Neuron (in vitro differentiated cells): Measurements from ENCODE around the gene CNGB1.

Experiments used
- H2AFZ ChIP-seq: one replicate; pipeline ENCODE4 v1.6.1; 2013; ENCODE audit warnings: low read depth, mild to moderate bottlenecking, inconsistent platforms, low read length, moderate library complexity
- H3K27me3 ChIP-seq: one replicate; pipeline ENCODE4 v1.6.1; 2013; ENCODE audit warnings: low read length; ENCODE audit not compliant: insufficient read depth
- H3K36me3 ChIP-seq: one replicate; pipeline ENCODE4 v1.6.1; 2013; ENCODE audit warnings: low read length; ENCODE audit not compliant: insufficient read depth
- H3K4me1 ChIP-seq: one replicate; pipeline ENCODE4 v1.6.1; 2013; ENCODE audit warnings: low read length; ENCODE audit not compliant: insufficient read depth
- H3K4me3 ChIP-seq: 2 replicates; pipeline ENCODE4 v1.5.1; 2013; ENCODE audit warnings: mild to moderate bottlenecking, low read length, moderate library complexity
- H3K9me3 ChIP-seq: one replicate; pipeline ENCODE4 v1.6.1; 2013; ENCODE audit warnings: low read length

The CNGB1 gene

DNA sequence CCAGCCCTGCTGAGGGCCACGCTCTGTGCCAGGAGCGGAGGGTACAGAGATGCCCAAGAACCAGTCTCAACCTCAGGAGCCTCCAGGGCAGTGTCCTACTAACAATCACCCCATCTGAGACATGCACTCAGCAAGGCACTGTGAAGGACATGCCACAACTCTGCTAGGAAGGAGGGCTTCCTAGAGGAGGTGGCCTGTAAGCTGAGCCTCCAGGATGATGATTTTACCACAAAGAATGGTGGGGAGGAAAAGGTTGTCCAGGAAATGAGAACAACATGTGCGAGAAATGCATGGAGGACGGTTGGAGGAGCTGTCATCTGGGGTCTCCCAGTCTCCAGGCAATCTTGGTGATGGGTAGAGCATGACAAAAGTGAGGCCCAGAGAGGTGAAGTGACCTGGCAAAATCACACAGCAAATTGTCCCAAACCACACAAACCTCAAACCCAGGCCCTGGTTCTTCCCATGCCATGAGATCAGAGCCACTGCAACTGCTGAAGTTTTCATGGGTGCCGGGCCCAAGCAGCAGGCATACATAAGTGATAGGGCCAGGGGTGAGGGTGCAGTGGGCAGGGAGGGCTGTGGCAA lies 30.5 kb downstream of the CNGB1 start:
- Histone ChIP-seq H3K4me3 (no peak overlapping the region), H3K9me3 (no peaks in the 10 kb centered on the region), H3K36me3 (no peaks in the 10 kb centered on the region), H3K27me3 (peaks cover 6% of the 10 kb centered on the region), H3K4me1 (no peaks in the 10 kb centered on the region), H2AFZ (no peak overlapping the region)

DNA sequence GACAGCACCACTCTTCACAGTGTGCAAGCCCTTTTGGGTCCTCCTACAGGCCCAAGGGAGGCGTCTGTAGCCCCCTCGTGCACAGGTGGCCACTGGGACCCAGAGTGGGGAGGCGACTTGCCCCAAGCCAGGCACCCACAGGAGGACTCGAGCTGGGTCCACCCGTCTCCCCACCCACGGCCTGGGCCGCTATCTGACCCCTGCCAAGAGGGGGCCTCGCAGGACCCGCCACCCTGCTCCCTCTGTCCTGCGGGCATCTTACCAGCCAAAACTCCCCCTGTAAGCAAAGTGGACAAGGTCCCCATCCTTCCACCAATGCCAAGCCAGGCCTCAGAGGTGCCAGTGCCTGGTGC lies 31.1 kb downstream of the CNGB1 start:
- Histone ChIP-seq H3K4me3 (no peak overlapping the region), H3K36me3 (no peaks in the 10 kb centered on the region), H2AFZ (no peak overlapping the region), H3K9me3 (no peaks in the 10 kb centered on the region), H3K4me1 (no peaks in the 10 kb centered on the region), H3K27me3 (peaks cover 6% of the 10 kb centered on the region)

DNA sequence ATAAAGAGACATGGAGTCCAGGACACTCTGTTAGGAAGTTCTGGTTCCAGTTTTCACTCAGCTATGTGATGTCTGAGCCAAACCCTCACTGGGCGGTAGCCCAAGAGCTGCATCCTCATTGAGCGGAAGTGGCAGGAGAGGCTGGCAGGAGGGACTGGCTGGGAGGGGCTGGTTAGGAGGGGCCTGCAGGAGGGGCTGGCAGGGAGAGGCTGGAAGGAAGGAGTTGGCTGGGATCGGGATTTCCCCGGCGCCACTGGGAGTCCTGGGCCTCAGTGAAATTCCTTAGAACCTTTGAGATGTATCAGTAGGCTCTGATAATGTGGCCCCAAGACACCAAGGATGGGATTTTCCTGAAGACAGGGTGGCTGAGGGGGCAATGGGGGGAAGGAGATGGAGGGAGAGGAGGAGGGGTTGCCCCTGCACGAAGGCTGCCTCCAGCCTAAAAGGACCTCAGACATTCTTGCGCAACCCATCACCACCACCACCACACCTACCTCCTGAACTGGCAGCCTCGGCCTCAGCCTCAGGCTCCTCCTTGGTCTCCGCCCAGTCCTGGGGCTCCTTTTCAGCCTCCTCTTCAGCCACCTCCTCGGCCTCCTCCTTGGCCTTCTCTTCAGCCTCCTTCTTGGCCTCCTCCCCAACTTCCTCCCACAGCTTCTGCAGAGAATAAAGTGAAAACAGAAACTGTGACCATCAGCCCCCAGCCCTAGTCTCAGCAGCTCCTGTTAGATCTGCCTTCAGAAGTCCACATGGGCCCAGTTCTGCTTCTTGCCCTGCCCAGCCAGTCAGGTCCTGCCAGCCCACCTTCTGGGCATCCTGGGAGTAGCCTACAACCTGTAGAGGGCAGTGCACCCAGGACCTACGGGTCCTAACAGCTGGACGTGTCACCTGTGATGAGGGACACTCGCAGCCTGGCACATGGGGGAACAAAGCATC lies 31.7 kb downstream of the CNGB1 start:
- peaks cover 6% of the 10 kb centered on the region for H3K27me3 ChIP-seq
- no peaks in the 10 kb centered on the region for H3K36me3 ChIP-seq
- H3K4me3 ChIP-seq = no peak overlapping the region
- no peaks in the 10 kb centered on the region for H3K4me1 ChIP-seq
- no peaks in the 10 kb centered on the region for H3K9me3 ChIP-seq
- no peak overlapping the region for H2AFZ ChIP-seq

DNA sequence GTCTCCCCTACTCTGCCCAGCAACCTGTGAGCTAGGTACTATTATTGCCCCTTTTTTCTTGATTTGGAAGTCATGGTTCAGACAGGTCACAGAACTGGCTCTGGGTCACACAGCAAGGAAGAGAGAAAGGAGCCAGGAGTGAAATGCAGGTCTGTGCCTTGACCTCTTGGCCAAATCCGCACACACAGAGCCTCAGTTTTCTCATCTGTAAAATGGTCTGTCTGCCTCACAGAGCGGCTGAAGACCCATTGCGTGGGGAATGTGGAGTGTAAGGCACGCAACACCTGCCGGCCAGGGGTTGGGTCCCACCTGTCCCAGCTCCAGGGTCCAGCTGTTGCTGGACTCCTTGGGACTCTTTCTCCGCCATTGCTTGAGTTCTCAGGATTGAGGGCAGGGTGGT lies 32.4 kb downstream of the CNGB1 start:
- Histone ChIP-seq H3K4me1 (no peaks in the 10 kb centered on the region), H3K27me3 (peaks cover 6% of the 10 kb centered on the region), H3K9me3 (no peaks in the 10 kb centered on the region), H3K4me3 (no peak overlapping the region), H2AFZ (no peak overlapping the region), H3K36me3 (no peaks in the 10 kb centered on the region)

DNA sequence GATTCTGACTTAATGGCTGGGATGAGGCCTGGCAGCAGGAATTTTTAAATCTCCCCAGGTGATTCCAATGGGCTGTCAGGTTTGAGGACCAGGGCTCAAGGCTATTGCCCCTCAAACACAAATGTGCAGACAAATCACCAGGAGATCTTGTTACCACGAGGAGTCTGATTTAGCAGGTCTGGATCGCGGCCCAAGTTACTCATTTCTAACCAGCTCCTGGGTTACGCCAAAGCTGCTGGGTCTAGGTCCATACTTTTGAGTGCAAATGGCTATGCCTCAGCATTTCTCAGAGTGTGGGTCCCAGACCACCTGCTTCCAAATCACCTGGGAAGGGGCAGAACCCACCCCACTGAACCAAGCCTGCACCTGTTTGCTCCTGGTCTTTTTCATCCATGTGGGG lies 33.1 kb downstream of the CNGB1 start:
- no peak overlapping the region for H2AFZ ChIP-seq
- H3K9me3 ChIP-seq = no peaks in the 10 kb centered on the region
- peaks cover 6% of the 10 kb centered on the region for H3K27me3 ChIP-seq
- no peaks in the 10 kb centered on the region for H3K4me1 ChIP-seq
- H3K36me3 ChIP-seq = no peaks in the 10 kb centered on the region
- no peak overlapping the region for H3K4me3 ChIP-seq

DNA sequence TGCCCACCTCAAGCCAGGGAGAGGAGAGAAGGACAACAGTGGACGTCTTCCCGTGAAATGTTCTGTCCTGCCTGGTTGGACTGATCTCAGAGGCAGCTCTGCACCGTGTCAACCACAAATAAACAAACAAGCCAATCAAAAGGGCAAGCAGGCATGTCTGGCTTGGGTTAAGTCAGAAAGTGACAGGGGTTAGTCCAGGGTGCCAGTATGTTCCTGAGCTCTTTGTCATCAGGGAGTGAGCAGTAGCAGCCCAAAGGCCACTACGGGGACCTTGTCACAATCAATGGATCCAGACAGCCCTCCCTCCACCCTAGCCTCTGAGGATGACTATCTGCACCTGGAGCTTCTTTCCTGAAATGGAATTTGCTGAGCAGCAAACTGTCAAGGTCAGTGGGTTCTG lies 35.0 kb downstream of the CNGB1 start:
- Histone ChIP-seq H3K4me1 (no peaks in the 10 kb centered on the region), H3K36me3 (no peaks in the 10 kb centered on the region), H2AFZ (no peak overlapping the region), H3K9me3 (no peaks in the 10 kb centered on the region), H3K27me3 (peaks cover 6% of the 10 kb centered on the region), H3K4me3 (no peak overlapping the region)

DNA sequence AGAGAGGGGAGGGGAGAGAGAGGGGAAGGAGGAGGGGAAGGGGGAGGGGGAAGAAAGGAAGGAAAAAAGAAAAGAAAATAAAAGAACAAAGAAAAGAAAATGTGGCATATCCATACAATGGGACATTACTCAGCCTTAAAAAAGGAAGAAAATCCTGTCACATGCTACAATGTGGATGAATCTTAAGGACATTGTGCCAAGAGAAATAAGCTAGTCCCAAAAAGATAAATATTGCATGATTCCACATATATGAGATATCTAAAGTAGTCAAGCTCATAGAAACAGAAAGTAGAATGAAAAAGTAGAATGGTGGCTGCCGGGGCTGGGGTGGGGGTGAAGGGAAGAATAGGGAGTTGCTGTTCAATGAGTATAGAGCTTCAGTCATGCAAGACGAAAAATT lies 40.4 kb downstream of the CNGB1 start:
- Histone ChIP-seq H3K27me3 (no peaks in the 10 kb centered on the region), H3K4me1 (no peaks in the 10 kb centered on the region), H3K9me3 (no peaks in the 10 kb centered on the region), H3K36me3 (no peaks in the 10 kb centered on the region), H2AFZ (no peak overlapping the region), H3K4me3 (no peak overlapping the region)

DNA sequence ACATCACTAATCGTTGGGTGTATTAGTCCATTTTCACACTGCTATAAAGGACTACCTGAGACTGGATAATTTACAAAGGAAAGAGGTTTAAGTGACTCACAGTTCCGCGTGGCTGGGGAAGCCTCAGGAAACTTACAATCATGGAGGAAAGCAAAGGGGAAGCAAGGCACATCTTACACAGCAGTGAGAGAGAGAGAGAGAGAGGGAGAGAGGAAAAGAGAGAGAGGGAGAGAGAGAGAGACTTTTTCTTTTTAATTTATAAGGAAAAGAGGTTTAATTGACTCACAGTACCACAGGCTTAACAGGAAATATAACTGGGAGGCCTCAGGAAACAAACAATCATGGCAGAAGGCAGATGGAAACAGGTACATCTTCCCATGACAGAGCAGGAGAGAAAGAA lies 41.7 kb downstream of the CNGB1 start:
- H3K4me3 ChIP-seq = no peak overlapping the region
- H3K9me3 ChIP-seq = no peaks in the 10 kb centered on the region
- no peak overlapping the region for H2AFZ ChIP-seq
- H3K36me3 ChIP-seq = no peaks in the 10 kb centered on the region
- H3K27me3 ChIP-seq = no peaks in the 10 kb centered on the region
- no peaks in the 10 kb centered on the region for H3K4me1 ChIP-seq

DNA sequence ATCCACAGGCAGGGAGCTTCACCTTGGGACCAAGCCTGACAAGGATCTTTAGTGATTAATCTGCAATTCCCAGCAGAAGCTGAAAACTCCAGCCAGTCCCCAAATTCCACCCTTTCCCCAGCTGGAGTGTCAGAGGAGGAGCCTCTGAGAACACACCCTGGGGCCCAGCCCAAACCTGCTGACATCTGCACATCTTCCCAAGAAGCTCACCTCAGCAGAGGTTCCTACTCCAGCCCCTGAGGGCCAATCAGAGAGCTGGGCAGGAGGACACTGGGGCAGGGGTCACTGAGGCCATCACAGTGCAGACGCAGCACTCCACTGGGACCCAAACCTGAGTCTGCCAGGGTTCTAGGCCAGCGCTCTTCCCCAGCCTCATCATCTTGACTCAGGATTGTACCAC lies 44.9 kb downstream of the CNGB1 start:
- no peak overlapping the region for H2AFZ ChIP-seq
- no peak overlapping the region for H3K4me3 ChIP-seq
- H3K4me1 ChIP-seq = no peaks in the 10 kb centered on the region
- H3K36me3 ChIP-seq = no peaks in the 10 kb centered on the region
- no peaks in the 10 kb centered on the region for H3K9me3 ChIP-seq
- no peaks in the 10 kb centered on the region for H3K27me3 ChIP-seq

DNA sequence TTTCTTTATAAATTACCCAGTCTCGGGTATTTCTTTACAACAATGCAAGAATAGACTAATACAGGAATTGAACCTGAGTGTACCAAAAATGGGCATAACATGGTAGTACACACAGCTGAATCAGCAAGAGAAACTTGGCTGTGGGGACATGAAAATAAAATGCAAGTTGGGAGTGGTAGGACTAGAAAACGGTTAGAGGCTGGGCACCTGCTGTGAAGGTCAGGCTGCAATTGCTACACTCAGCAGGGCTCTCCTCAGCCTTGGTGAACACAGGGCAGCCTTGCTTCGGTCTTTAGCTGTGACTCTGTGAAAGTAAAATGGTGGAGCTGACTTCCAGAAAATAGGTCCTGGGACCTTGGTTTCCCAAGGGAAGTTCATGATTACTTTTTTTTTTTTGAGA lies 45.6 kb downstream of the CNGB1 start:
- H3K27me3 ChIP-seq = no peaks in the 10 kb centered on the region
- H3K4me1 ChIP-seq = no peaks in the 10 kb centered on the region
- H3K4me3 ChIP-seq = no peak overlapping the region
- no peaks in the 10 kb centered on the region for H3K9me3 ChIP-seq
- no peaks in the 10 kb centered on the region for H3K36me3 ChIP-seq
- H2AFZ ChIP-seq = no peak overlapping the region

DNA sequence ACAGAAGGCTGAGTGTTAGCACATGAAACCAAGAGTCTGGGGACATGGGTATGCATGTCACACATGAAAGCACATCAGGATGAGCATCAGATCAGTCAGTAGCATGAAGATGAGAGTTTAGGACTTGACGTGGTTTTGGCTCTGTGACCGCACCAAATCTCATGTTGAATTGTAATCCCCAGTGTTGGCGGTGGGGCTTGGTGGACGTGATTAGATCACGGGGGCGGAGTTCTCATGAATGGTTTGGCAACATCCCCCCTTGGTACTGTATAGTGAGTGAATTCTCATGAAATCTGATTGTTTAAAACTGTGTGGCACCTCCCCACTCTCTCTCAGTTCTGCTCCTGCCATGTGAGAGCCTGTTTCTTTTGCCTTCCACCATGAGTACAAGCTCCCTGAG lies 46.4 kb downstream of the CNGB1 start:
- no peaks in the 10 kb centered on the region for H3K9me3 ChIP-seq
- H3K4me3 ChIP-seq = no peak overlapping the region
- no peak overlapping the region for H2AFZ ChIP-seq
- no peaks in the 10 kb centered on the region for H3K36me3 ChIP-seq
- no peaks in the 10 kb centered on the region for H3K27me3 ChIP-seq
- no peaks in the 10 kb centered on the region for H3K4me1 ChIP-seq

DNA sequence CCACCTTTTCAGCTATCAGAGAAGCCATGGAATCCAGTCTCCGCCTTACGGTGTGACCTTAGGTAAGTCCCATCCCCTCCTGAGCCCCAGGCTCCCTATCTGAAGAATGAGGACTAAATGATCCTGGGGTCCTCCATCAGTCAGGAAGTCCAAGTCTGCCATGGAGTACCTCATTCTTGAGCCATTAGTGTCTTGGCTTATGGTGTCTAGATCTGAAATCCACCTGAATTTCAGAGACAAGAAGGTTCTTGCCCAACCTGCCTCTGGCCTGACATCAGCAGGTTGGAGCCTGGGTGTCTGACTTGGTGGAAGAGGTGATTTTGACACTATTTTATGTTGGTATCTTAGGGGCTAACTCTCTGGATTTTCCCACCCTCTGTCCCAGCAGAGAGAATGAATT lies 47.1 kb downstream of the CNGB1 start:
- Histone ChIP-seq H3K4me3 (no peak overlapping the region), H2AFZ (no peak overlapping the region), H3K36me3 (no peaks in the 10 kb centered on the region), H3K9me3 (no peaks in the 10 kb centered on the region), H3K27me3 (no peaks in the 10 kb centered on the region), H3K4me1 (no peaks in the 10 kb centered on the region)

DNA sequence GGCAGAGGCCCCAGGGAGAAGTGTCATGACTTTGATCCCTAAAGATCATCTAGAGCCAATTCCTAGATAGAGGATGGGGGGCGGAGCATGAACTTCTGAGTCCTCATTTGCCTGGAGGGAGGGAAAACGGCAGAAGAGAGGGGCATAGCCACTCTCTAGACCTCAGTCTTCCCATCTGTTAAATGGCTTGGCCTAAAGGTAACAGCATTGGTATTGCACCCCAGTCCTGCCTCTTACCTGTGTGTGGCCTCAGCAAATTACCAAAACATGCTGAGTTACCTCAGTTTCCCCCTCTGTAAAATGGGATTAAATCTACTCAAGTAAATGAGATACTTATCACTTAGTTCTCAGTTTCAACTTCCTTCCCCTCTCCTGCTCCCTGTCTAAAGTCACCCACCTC lies 47.5 kb downstream of the CNGB1 start:
- Histone ChIP-seq H3K4me3 (no peak overlapping the region), H2AFZ (no peak overlapping the region), H3K36me3 (no peaks in the 10 kb centered on the region), H3K27me3 (no peaks in the 10 kb centered on the region), H3K9me3 (no peaks in the 10 kb centered on the region), H3K4me1 (no peaks in the 10 kb centered on the region)

DNA sequence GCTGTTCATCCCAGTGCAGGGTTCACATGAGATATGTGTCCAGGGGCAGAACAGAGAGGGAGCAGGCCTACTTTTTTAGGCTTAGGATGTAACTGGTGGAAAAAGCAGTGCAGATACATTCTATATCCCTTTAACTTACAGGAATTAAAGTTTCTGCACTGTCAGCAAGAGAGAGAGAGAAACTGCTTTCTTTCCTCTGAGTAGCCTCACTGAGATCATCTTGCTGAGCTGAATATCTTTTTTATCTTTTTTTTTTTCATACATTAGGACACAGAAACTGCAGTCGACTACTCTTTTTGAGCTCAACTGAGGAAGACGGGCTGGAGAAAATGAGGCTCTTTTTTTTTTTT lies 50.1 kb downstream of the CNGB1 start:
- Histone ChIP-seq H3K36me3 (no peaks in the 10 kb centered on the region), H3K9me3 (no peaks in the 10 kb centered on the region), H3K27me3 (no peaks in the 10 kb centered on the region), H2AFZ (no peak overlapping the region), H3K4me3 (no peak overlapping the region), H3K4me1 (no peaks in the 10 kb centered on the region)
